H9 (cell line): Measurements from ENCODE around the gene TMEM31. TPM values are rescaled to one million over a fixed set of nuclear protein-coding genes. Genes with fewer than 3 reads are reported as not detected.

Experiments
- DNase-seq: peaks from one replicate; pipeline ENCODE4 v3.0.0-alpha.2; 2017
- H2AFZ ChIP-seq: one replicate; pipeline ENCODE4 v1.6.1; 2013; ENCODE audit warnings: mild to moderate bottlenecking, low read length, control low read depth, moderate library complexity
- H2AK5ac ChIP-seq: 2 replicates; pipeline ENCODE4 v1.6.1; 2013; ENCODE audit warnings: low read length, control low read depth, mixed read lengths; ENCODE audit not compliant: insufficient read length
- H2BK120ac ChIP-seq: one replicate; pipeline ENCODE4 v1.6.1; 2013; ENCODE audit warnings: low read depth, mild to moderate bottlenecking, low read length, control low read depth, inconsistent platforms; ENCODE audit not compliant: poor library complexity, severe bottlenecking
- H2BK12ac ChIP-seq: 2 replicates; pipeline ENCODE4 v1.6.1; 2013; ENCODE audit warnings: low read length, control low read depth, mixed read lengths, low read depth; ENCODE audit not compliant: insufficient read length
- H2BK15ac ChIP-seq: 2 replicates; pipeline ENCODE4 v1.6.1; 2013; ENCODE audit warnings: low read depth, low read length, control low read depth
- H2BK20ac ChIP-seq: one replicate; pipeline ENCODE4 v1.6.1; 2013; ENCODE audit warnings: low read depth, mild to moderate bottlenecking, low read length, control low read depth, inconsistent platforms; ENCODE audit not compliant: poor library complexity, severe bottlenecking
- H2BK5ac ChIP-seq: 2 replicates; pipeline ENCODE4 v1.6.1; 2013; ENCODE audit warnings: low read length, control low read depth, mixed read lengths; ENCODE audit not compliant: insufficient read length
- H3K14ac ChIP-seq: 2 replicates; pipeline ENCODE4 v1.6.1; 2013; ENCODE audit warnings: low read length, control low read depth; ENCODE audit not compliant: insufficient read depth
- H3K18ac ChIP-seq: 2 replicates; pipeline ENCODE4 v1.6.1; 2013; ENCODE audit warnings: low read depth, mild to moderate bottlenecking, mixed read lengths, low read length, control low read depth; ENCODE audit not compliant: insufficient read length
- H3K23ac ChIP-seq: 2 replicates; pipeline ENCODE4 v1.6.1; 2013; ENCODE audit warnings: low read length, control low read depth, mixed read lengths, low read depth; ENCODE audit not compliant: insufficient read length
- H3K23me2 ChIP-seq: 2 replicates; pipeline ENCODE4 v1.6.1; 2013; ENCODE audit warnings: low read depth, mild to moderate bottlenecking, mixed read lengths, low read length, control low read depth; ENCODE audit not compliant: insufficient read length, poor library complexity, severe bottlenecking
- H3K27ac ChIP-seq: 2 replicates; pipeline ENCODE4 v1.5.1; 2013; ENCODE audit warnings: low read length, control low read depth, mixed read lengths, low read depth; ENCODE audit not compliant: insufficient read length
- H3K27me3 ChIP-seq: 2 replicates; pipeline ENCODE4 v1.6.1; 2013; ENCODE audit warnings: low read length, control low read depth, inconsistent platforms; ENCODE audit not compliant: insufficient read depth
- H3K4ac ChIP-seq: 2 replicates; pipeline ENCODE4 v1.6.1; 2013; ENCODE audit warnings: low read depth, mild to moderate bottlenecking, control low read depth, inconsistent platforms, low read length, moderate library complexity
- H3K4me1 ChIP-seq: 2 replicates; pipeline ENCODE4 v1.6.1; 2013; ENCODE audit warnings: low read length, control low read depth, inconsistent platforms; ENCODE audit not compliant: insufficient read depth
- H3K4me2 ChIP-seq: 2 replicates; pipeline ENCODE4 v1.6.1; 2013; ENCODE audit warnings: low read length, control low read depth, mixed read lengths; ENCODE audit not compliant: insufficient read length, insufficient read depth
- H3K56ac ChIP-seq: 2 replicates; pipeline ENCODE4 v1.6.1; 2013; ENCODE audit warnings: low read depth, mild to moderate bottlenecking, mixed read lengths, low read length, control low read depth; ENCODE audit not compliant: insufficient read length
- H3K79me1 ChIP-seq: 2 replicates; pipeline ENCODE4 v1.6.1; 2013; ENCODE audit warnings: low read depth, mild to moderate bottlenecking, moderate library complexity, low read length, control low read depth, inconsistent platforms; ENCODE audit not compliant: insufficient read depth, poor library complexity, severe bottlenecking
- H3K79me2 ChIP-seq: 2 replicates; pipeline ENCODE4 v1.6.1; 2013; ENCODE audit warnings: low read length, control low read depth, inconsistent platforms; ENCODE audit not compliant: insufficient read depth
- H3K9ac ChIP-seq: 2 replicates; pipeline ENCODE4 v1.6.1; 2013; ENCODE audit warnings: low read length, control low read depth, mixed read lengths; ENCODE audit not compliant: insufficient read length; ENCODE audit errors: extremely low read depth
- H3K9me3 ChIP-seq: one replicate; pipeline ENCODE4 v1.6.1; 2013; ENCODE audit warnings: low read depth, low read length, inconsistent platforms; ENCODE audit not compliant: control insufficient read depth
- H3T11ph ChIP-seq: one replicate; pipeline ENCODE4 v1.6.1; 2013; ENCODE audit warnings: mild to moderate bottlenecking, low read length, control low read depth, inconsistent platforms
- H4K20me1 ChIP-seq: one replicate; pipeline ENCODE4 v1.6.1; 2013; ENCODE audit not compliant: control insufficient read depth, insufficient read length, insufficient read depth
- H4K5ac ChIP-seq: 2 replicates; pipeline ENCODE4 v1.6.1; 2013; ENCODE audit warnings: low read depth, mild to moderate bottlenecking, mixed read lengths, low read length, control low read depth; ENCODE audit not compliant: insufficient read length
- H4K8ac ChIP-seq: replicated peaks from 2 replicates; pipeline ENCODE4 v1.6.1; 2013; ENCODE audit warnings: low read length, control low read depth, mixed read lengths, low read depth; ENCODE audit not compliant: insufficient read length
- H4K91ac ChIP-seq: 2 replicates; pipeline ENCODE4 v1.6.1; 2013; ENCODE audit warnings: low read depth, mild to moderate bottlenecking, moderate library complexity, mixed read lengths, low read length, control low read depth; ENCODE audit not compliant: insufficient read length
- H3K27ac Mint-ChIP-seq, 3 experiments: 2 replicates in 2 of 3; 3 replicates in 1 of 3; pipeline ENCODE4 v1.8.0; 2020 to 2021; ENCODE audit warnings: mixed read lengths in 3 of 3, mild to moderate bottlenecking in 1 of 3, moderate library complexity in 1 of 3
- H3K27me3 Mint-ChIP-seq: 2 replicates; pipeline ENCODE4 v1.8.0; 2021; ENCODE audit warnings: low read depth, mild to moderate bottlenecking, moderate library complexity, mixed read lengths
- H3K36me3 Mint-ChIP-seq, 3 experiments: 2 replicates in 2 of 3; 3 replicates in 1 of 3; pipeline ENCODE4 v1.8.0; 2020 to 2021; ENCODE audit warnings: low read depth in 3 of 3, mixed read lengths in 3 of 3; ENCODE audit not compliant: insufficient read depth in 1 of 3
- H3K4me1 Mint-ChIP-seq, 2 experiments: 2 replicates each; pipeline ENCODE4 v1.8.0; 2020; ENCODE audit warnings: mixed read lengths in 2 of 2
- H3K4me3 Mint-ChIP-seq, 2 experiments: 2 replicates in 1 of 2; 3 replicates in 1 of 2; pipeline ENCODE4 v1.8.0; 2020 to 2021; ENCODE audit warnings: mild to moderate bottlenecking in 2 of 2, mixed read lengths in 2 of 2, moderate library complexity in 1 of 2
- H3K9me3 Mint-ChIP-seq, 2 experiments: 2 replicates in 1 of 2; 3 replicates in 1 of 2; pipeline ENCODE4 v1.8.0; 2020; ENCODE audit warnings: mild to moderate bottlenecking in 2 of 2, mixed read lengths in 2 of 2, moderate library complexity in 1 of 2
- CTCF ChIP-seq: fragments of 200-600 bp; sonication (generic); conservative IDR thresholded peaks from 3 replicates; pipeline ENCODE4 v1.8.0; 2021; ENCODE audit warnings: antibody characterized with exemption, mild to moderate bottlenecking
- WGBS: extraction: QIAGEN DNeasy Blood & Tissue Kit; methylation state at CpG from one replicate; pipeline ENCODE4 v1.1.7; 2013; ENCODE audit warnings: missing lambda C conversion rate, low lambda C conversion rate, mixed read lengths; ENCODE audit not compliant: insufficient read length; ENCODE audit errors: extremely low coverage; 5-methylcytosine and 5-hydroxymethylcytosine counted together
- total RNA-seq: library from RNA; stranded (reverse); gene quantifications from 2 replicates; pipeline ENCODE4 v1.2.1, GENCODE V29; 2021

Gene TMEM31
- total RNA-seq, 1 experiment from 2014 or later = 0.55 TPM

- Histone ChIP-seq H2BK5ac (no peak overlapping the region), H3K23me2 (peaks cover 9% of the 10 kb centered on the region), H3K4me2 (no peak overlapping the region), H3K23ac (no peak overlapping the region), H2BK20ac (no peak overlapping the region), H2AK5ac (no peak overlapping the region), H3K4ac (no peak overlapping the region), H3K14ac (no peak overlapping the region), H4K5ac (no peak overlapping the region), H3T11ph (no peak overlapping the region), H3K4me1 (no peaks in the 10 kb centered on the region), H4K91ac (no peak overlapping the region), H3K79me2 (peaks cover 2% of the 10 kb centered on the region; the same call in 1 of the 2 replicates), H4K20me1 (no peaks in the 10 kb centered on the region), H2BK12ac (no peak overlapping the region), H3K9me3 (no peaks in the 10 kb centered on the region), H2AFZ (no peak overlapping the region), H3K27me3 (no peaks in the 10 kb centered on the region), H2BK15ac (no peak overlapping the region), H2BK120ac (no peak overlapping the region), H3K79me1 (no peaks in the 10 kb centered on the region), H3K18ac (no peak overlapping the region), H3K56ac (no peak overlapping the region), H3K9ac (no peak overlapping the region), H4K8ac (no peak overlapping the region), H3K27ac (no peak overlapping the region)
- no CpG with 5 or more reads among the region's 1 CpG for WGBS
- TF ChIP-seq CTCF = no peak
- Mint-ChIP-seq H3K4me1 (peaks cover 4 to 6% of the 10 kb centered on the region in 2 experiments; a peak in 2 of 4 replicates), H3K27me3 (0 out of 2 replicates have a peak, but pooled peaks cover 2% of the 10 kb centered on the region), H3K27ac (no peak overlapping the region), H3K36me3 (no peaks in the 10 kb centered on the region), H3K9me3 (peaks cover 0 to 22% of the 10 kb centered on the region in 2 experiments; a peak in 2 of 5 replicates), H3K4me3 (no peak overlapping the region)
- no peak for DNase-seq
Measured at GRCh38 chrX:103691059-103691458, 19.6 kb upstream of the TMEM31 start.
